HG03521 (cell line): ENCODE data around the gene PTPRG.

ENCODE experiments used
- ATAC-seq: cut with Tn5 transposase; IDR thresholded peaks from one replicate; pipeline ENCODE4 v1.9.1; 2021; ENCODE audit warnings: mild to moderate bottlenecking, moderate library complexity; ENCODE audit not compliant: unreplicated experiment

PTPRG gene

DNA sequence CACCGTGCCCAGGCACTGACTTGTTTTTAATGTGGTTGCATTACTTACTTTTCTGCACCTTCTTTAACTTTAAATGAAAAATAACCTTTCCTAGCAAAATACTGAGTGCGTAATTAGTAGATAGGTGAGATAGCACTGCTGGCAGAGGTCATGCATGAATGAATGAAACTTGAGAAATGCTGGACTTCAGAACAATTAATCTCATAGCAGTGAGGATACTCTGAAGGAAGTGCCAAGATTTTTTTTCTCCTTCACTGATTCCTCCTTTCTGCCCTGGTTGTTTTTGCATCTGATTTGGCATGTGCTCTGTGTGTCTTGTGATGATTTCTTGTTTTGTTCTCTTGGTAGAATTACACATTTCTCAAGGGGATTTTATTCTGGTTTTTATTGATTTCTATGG lies 378.9 kb downstream of the PTPRG start:
- ATAC-seq, result no peak

DNA sequence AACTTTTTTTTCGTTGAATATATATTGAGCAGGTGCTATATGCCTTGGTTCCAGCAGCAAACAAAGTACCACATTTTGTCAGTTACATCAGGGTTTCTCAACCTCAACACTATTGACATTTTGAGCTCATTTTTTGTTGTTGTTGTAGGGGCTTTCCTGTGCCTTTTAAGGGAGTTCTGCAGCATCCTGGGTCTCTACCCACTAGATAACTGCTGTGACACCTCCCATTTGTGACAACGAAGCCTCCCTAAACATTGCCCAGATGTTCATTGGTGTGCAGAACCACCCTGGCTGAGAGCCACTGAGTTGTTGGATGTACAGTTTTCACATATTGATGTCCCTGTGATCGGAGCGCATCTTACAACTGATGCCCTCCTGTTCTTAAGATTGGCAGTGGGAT lies 382.6 kb downstream of the PTPRG start:
- no peak for ATAC-seq

DNA sequence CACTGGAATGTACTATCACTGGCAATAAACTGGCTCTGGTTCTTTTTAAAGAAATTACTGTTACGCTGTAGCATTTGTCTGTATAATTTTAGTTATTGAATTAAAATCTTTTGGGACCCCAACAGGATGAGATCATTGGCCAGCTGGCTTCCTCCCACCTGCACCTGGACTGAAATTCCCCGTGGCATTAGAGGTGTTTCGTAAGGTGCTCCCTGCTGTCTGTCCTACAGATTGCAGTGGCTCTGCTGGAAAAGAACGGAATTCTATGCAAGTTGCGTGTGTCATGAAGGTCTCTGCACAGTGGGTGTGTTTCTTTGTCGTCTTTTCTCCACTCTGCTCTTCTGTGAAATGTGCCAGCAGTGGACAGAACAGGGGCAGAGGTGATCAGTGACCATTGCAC lies 383.4 kb downstream of the PTPRG start:
- ATAC-seq, result no peak

DNA sequence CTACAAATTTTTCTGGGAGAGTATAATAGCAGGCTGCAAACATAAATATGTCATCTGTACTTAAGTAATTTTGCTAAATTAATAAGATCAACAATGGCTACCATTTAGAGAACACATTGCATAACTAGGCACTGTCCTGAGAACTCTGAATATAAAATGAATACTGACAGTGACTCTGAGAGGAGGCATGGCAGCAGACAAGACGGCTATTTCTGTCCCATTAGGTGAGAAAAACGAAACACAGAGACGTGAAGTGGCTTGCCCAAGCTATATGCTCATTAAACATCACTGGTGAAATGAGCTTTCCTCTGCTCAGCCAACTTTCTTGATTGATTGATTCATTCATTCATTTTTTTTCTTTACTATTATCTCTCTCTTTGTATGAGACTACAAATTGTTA lies 384.3 kb downstream of the PTPRG start:
- no peak for ATAC-seq

DNA sequence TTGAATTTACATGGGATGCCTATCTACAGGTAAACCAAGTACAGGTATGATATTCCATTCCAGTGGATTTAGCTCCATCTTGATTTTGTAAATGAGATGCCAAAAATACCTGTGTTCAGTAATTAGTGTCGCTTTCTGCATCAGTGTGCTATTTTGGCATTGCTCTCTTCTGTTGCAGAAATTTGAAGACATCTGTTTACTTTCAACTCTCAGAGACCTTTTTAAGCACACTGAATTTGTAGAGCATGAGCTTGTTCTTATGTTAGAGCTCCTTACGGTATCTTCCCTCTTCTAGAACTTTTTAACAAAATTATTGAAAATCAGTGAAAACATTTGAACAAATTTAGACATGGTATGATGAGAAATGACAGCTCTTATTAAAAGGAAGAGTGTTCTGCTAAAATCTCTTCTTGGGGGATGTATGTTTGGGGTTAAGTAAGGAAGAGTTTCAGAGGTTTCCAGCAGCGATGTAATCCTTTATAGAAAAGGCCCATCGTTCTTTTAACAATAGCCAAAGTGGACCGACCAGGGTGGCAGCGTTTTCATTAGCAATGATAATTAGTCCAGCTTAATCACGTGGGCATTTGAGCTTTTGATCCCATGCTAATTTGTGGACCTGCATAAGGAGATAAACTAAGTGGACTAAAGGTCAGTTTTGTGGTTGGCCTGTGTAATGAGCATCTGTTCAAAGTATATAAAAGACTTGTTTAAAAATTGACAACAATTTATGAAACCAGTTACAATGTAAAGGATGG lies 385.4 kb downstream of the PTPRG start:
- no peak for ATAC-seq

DNA sequence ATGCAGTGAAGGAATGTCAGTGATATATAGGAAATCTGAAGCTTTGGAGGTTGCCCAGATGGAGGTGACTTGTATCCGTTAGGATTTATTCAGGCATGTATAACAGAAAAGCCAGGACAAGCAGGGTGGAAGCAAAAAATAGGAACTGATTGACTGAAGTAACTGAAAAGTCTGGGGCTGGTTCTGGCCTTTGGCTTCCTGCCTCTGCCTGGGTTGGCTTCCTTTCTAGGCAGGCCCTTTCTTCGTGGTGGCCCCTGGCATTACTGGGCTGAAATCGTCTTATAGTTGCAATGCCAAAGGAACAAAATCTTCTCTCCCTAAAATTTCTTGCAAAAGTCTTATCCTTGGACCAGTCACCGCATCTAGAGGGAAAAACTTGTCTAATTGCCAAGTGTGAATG lies 386.1 kb downstream of the PTPRG start:
- no peak for ATAC-seq

DNA sequence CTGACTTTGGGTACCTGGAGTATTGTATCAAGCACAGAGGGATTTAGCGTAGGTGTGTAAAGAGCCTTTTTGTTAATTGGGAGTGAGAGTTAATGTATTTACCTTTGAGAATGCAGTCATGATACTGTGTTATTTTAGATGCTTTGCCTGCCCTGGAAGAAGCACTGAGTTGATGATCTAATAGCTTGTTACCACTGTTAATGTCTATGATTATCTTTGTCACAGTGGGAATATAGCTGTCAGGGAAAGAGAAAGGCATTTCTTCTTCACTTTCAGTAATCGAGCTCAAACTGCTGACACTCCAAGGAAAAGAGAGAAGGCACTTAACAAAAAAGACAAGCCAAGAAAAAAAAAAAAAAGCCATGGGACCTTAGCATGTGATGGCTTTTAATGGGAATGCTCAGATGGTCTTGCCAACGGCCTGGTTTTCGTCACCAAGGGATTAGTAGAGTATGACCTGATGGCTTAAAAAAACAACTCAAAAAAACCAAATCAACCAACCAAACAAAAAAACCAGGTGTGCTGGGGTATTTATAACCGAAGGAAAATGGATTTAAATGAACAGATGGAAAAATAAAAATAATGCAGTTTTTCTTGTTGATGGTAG lies 387.4 kb downstream of the PTPRG start:
- no peak for ATAC-seq

DNA sequence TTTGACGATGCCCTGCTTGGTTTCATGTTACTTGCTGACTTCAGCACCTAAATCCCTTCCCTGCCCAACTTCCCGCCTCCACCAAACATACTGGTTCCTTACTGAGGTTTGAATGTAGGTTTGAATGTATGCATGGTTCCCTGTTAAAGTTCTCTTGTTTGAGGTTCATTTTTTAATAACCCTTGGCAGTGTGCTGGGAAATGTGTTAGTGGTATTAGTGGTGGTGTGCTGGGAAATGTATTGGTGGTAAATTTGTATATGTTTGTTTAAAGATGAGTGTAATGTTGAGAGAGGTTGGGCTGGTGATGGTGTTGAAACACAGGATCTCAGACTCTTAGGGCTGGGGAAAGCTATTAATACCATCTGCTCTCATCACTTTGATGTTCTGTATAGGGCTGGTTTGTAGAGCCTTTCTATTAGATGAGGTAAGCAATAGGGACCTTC lies 392.7 kb downstream of the PTPRG start:
- ATAC-seq, result no peak

DNA sequence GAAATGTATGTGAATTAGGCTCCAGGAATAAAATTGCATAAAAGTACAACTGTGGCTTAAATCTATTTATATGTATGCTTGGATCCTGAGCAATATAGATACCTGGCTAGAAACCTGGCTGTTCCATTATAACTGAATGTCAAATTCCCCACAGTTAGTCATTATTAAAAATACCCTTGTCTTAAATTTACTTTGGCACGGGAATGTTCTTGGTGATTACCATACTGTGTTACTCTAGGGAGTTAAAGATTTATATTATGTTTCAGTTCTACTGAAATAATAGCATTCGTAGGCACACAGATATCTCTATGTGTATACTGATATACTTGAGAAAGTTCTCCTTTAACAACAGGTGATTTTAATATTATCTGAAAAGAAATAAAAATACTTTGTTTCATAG lies 394.1 kb downstream of the PTPRG start:
- ATAC-seq, result no peak

DNA sequence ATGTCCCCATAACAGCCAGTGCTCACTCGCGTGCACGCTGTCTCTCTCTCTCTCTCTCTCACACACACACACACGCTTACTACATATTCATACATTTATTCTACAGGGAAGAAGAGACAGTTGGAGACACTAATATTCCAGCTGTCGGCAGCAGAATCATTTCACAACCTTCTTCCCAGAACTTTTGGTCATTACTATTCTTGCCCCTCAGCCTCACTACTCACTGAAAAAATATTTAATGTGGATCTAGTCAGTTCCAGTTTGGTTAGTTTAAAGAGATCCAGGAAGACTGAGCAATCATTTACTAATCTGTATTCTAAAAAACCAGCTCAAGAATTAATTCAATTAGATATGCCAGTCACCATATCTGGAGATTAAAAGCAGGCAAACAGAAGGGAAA lies 394.9 kb downstream of the PTPRG start:
- ATAC-seq, result no peak

DNA sequence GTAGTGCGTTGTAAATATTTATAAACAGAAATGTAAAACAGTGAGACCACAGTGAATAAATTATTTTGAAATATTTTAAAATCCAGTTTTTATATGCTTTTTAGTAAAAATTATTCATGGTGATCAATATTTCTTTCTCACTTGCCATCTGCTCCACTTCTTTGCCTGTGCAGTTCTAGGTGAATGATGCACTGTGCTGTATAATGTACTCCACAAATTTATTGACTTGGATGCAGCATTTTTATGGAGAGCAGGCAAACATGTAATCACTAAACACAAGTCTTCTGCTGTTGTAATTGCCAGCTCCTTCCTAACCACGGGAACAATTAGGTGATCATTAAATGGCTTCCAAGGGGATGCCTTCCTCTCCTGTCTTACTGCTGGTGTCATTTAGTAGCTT lies 395.9 kb downstream of the PTPRG start:
- no peak for ATAC-seq

DNA sequence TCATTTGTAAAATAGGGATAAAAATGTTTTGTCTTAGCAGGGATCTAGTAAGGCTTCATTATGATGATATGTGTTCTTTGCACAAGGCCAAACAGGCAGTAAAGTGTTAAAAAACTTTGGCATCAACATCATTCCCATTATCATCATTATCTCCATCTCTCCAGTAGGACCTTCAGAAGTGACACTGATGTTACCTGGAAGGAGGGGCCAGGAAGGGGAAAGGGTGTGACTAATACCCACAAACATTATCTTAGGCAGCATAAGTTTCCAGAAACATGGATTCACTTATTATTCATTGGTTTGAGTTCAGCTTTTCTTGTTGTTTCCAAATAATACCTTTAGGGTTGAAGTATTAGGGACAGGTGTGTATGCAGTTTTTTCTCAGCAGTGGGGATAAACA lies 399.6 kb downstream of the PTPRG start:
- no peak for ATAC-seq

DNA sequence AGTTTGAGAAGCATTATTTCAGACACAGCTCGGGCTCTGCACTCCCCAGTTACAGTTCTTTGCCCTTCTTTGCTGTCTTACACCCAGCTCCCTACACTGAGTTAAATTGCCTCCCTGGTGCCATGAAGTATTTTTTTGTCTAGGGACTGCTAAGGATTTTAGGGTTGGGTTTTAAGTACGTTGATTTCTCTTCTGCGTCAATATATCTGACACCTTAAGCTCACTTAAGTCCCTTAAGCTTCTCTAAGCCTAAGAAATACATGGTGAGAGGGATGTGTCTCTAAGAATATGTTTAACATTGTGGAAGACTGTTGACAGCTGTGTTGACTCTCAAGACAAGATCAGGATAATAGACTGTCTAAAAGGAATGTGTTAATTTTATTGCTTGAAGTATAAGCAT lies 400.5 kb downstream of the PTPRG start:
- no peak for ATAC-seq

DNA sequence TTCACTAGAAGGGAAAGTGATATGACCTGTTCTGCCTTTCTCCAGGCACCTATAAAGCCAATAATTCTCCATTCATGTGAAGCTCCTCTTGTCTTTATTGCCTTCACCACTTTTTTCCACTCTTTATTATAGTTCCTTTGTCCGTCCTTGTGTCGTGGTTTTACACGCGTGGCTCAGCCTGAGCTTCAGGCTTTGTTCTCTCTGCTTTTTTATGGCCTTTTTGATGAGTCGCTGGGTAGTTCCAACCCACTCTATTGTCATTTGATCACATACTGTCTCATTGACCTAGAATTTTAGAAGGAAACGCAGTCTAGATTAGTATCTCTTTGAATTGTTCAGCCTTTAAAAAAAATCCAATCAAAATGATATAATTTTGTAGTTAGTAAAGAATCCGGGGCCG lies 403.2 kb downstream of the PTPRG start:
- no peak for ATAC-seq

DNA sequence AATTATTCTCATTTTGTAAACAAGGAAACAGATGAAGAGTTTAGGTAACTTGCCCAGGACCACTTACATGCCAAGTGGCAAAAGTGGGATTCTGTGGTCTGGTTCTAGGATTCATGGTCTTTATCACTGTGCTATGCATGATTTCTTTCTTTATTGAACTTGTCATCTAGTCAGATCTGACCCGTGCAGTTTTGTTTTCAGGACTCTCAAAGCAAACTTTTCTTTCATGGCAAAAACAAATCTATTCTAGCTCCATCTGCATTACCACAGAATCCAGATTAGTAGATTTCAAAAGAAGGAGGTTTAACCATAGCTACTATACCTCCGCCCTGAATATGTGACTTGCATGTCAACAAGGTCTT lies 404.4 kb downstream of the PTPRG start:
- no peak for ATAC-seq

DNA sequence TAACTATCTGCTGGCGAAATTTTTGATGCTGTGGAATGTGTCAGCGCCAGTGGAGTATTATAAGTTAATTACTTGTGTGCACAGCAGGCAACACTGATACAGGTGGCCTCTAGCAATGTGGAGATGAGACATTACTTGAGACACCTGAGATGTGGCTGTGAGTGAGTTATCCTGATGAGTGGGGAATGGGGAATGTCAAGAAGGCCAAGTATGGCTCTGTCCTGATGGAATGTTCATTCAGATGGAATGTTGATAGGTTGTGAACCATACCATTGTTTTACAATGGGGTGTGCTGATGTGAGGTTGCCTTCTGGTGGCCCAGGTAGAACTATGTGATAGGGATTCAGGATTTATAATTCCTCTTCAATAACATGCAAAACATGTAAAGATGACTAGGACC lies 404.8 kb downstream of the PTPRG start:
- no peak for ATAC-seq

DNA sequence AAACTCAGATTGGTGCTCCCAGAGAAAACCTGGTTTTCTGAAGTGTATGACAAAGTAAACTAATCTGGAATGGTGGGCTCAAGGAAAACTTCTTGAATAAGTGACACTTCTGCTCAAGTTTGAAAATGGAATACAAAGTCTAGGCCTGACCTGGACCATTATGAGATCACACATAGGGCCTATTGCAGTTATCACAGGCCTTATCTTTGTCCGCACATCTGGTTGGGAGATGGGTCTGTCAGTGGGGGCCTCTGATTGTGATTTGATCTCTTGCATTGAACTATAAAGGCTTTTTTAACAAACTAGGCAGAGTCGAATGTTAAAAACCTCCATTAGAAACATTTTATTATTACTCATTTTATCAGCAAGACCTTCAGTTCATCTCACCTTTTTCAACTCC lies 405.6 kb downstream of the PTPRG start:
- ATAC-seq, result no peak

DNA sequence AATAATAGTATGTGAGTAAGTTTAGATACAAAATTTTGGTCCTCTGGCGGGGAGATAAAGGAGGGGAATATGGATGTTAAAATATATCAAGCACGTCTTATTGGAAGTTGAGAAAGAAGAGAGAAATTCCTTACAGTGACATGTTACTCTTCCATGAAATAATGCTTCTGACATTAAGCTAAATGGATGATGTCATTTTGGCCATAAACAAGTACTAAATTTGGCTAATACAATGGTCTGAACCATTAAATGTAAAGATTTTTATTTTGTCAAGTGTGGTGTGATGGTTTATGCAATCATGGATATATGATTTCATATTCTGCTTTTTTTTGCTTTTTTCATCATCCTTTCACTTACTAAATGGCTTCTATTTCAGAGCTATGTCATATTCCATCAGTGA lies 406.6 kb downstream of the PTPRG start:
- no peak for ATAC-seq

DNA sequence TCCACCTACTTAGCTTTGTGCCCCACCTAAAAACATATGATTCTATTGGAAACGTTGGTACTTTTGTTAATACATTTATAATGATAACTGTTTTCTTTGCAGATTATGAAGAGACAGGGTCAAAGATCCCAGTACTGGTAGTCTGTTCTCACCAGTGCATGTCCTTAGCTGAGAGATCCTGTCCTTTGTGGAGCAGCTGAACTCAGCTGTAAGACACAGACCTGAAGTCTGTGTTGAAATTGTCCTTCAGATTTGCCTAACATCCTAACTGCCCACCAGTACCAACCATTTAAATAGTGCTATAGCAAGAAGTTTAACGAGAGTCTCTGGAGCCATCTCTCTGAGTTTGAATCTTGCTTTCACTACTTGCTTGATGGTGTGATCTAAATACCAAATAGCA lies 413.3 kb downstream of the PTPRG start:
- no peak for ATAC-seq

DNA sequence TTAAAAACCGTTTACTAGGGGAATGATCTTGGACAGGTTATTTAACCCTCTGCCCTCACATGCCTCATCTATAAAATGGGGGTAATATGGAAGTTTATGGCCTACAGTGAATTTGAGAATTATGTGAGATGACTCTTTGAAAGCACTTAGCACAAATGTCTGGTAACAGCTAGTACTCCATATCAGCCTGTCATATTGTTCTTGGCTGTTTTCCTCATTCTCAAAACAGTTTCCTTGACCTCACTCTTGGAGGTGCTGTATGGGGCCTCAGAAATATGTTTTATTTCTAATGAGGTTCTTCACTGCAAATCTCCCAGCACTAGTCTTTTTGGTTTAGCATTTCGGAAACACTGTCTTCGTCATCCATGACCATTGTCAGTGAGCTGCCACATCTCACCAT lies 413.8 kb downstream of the PTPRG start:
- no peak for ATAC-seq

DNA sequence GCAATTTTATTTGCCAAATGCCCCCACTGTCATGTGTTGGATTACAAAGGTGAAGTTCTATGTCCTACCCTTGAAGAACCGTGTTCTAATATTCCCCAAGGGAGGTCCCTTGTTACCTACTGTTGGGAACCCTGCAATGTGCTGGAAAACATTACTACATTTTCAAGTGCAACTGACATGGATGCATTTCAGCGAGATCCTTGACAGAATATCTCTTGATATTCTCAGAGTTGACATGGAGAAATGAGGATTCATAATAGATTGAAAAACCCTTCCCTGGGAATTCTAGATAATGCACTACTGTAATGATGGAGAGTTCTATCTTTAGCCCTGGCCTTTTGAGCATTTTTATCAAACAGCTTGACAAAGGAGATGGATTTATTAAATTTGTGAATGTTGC lies 414.6 kb downstream of the PTPRG start:
- no peak for ATAC-seq

DNA sequence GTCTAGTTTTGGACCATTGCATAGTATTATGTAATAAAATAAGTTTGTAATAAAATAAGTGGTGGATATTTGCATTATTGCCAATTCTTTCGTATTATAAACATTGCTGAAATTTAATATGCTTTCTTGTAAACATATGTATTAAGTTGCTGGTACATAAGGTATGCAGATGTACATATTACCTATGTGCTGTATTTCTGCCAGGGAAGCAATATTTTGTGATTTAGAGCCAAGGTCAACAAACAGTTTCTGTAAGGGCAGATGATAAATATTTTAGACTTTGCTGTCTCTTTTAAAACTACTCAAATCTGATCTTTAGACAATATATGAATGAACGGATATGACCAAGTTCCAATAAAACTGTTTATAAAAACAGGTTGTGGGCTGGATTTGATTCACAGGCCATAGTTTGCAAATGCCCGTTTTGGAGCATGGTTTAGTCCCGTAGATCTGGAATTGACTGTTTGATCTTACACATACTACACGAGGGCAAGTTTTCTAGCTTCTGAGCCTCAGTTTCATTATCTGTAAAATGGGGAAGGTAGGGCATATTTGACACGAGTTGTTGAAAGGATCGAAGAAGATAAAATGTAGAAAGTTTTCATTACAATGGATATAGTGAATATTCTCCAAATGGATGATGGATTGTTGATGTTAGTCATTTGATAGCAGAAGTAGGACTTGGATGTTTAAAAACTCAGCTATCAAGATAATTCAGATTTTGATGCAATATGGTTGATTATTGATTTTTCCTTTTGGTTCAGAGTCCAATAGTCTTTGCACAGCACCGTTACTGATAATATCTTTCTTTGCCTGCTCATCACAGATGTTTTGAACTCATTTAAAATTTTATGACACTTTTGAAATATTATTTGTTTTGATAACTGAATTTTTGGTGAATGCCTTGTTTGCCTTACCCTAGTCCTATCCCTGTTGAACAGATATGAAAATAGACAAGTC lies 417.4 kb downstream of the PTPRG start:
- ATAC-seq, result no peak
